ENCODE results near the gene SENP5. TPM values are rescaled to one million over a fixed set of nuclear protein-coding genes. Genes with fewer than 3 reads are reported as not detected.
A peak's percentile ranks its signal among the peaks of the same experiment; 100 is the strongest.

SENP5 gene
- total and polyA plus RNA-seq, 7 donors, result 8.1 to 37.7 (median 21.3) TPM

GRCh38 chr3:196894557-196895295, 27.0 kb downstream of the SENP5 start:
- 94 to 97% (median 95%) methylated on average over 13 of the region's 13 CpGs for WGBS, 3 donors
- intact Hi-C loops (cut with DNase I), result no loop called here
- ATAC-seq (no peak), DNase-seq (no peak)
- H3K27me3 ChIP-seq (ENCODE audit: insufficient read depth in 3 of 3, low read length in 2 of 3), result no peaks in the 10 kb centered on the region
- H3K4me1 ChIP-seq, result peaks cover 9% of the 10 kb centered on the region
- no peaks in the 10 kb centered on the region for H3K9me3 ChIP-seq
- no peak for TF ChIP-seq CTCF (IDR thresholded peaks at IDR 0.05)
- no peak overlapping the region for H3K4me3 ChIP-seq
- no peak overlapping the region for H3K27ac ChIP-seq
- H3K36me3 ChIP-seq (ENCODE audit: insufficient read depth in 1 of 2, low read depth in 1 of 2), result peaks cover 0 to 5% of the 10 kb centered on the region in 2 donors

- Histone ChIP-seq H3K36me3 (ENCODE audit: insufficient read depth in 1 of 2, low read depth in 1 of 2) (peaks cover 0 to 20% of the 10 kb centered on the region in 2 donors), H3K9me3 (no peaks in the 10 kb centered on the region), H3K27ac (no peak overlapping the region), H3K27me3 (ENCODE audit: insufficient read depth in 3 of 3, low read length in 2 of 3) (no peaks in the 10 kb centered on the region), H3K4me1 (no peaks in the 10 kb centered on the region), H3K4me3 (no peak overlapping the region)
- WGBS, 3 donors, result 87 to 95% (median 87%) methylated on average over 6 of the region's 6 CpGs
- TF ChIP-seq CTCF (IDR thresholded peaks at IDR 0.05), result no peak
- ATAC-seq (no peak), DNase-seq (no peak)
- intact Hi-C loops (cut with DNase I), result no loop called here
Observed at GRCh38 chr3:196896229-196896628, 28.5 kb downstream of the SENP5 start.

- Histone ChIP-seq H3K4me1 (no peaks in the 10 kb centered on the region), H3K27me3 (ENCODE audit: insufficient read depth in 3 of 3, low read length in 2 of 3) (no peaks in the 10 kb centered on the region), H3K4me3 (no peak overlapping the region), H3K36me3 (ENCODE audit: insufficient read depth in 1 of 2, low read depth in 1 of 2) (peaks cover 16 to 73% of the 10 kb centered on the region in 2 donors), H3K27ac (no peak overlapping the region), H3K9me3 (no peaks in the 10 kb centered on the region)
- DNase-seq (no peak), ATAC-seq (no peak)
- intact Hi-C loops (cut with DNase I), result no loop called here
- TF ChIP-seq CTCF (IDR thresholded peaks at IDR 0.05), result no peak
- 91 to 97% (median 93%) methylated on average over 1 of the region's 1 CpG for WGBS, 3 donors
Observed at GRCh38 chr3:196901768-196902167, 34.0 kb downstream of the SENP5 start.

- ATAC-seq, result peak in 1 of 4 donors; percentile 27
- H3K4me3 ChIP-seq, result no peak overlapping the region
- peaks cover 16 to 78% of the 10 kb centered on the region in 2 donors for H3K36me3 ChIP-seq (ENCODE audit: insufficient read depth in 1 of 2, low read depth in 1 of 2)
- no peak overlapping the region for H3K27ac ChIP-seq
- no peaks in the 10 kb centered on the region for H3K27me3 ChIP-seq (ENCODE audit: insufficient read depth in 3 of 3, low read length in 2 of 3)
- intact Hi-C loops (cut with DNase I), result no loop called here
- no peaks in the 10 kb centered on the region for H3K4me1 ChIP-seq
- TF ChIP-seq CTCF (IDR thresholded peaks at IDR 0.05), result no peak
- 65 to 85% (median 67%) methylated on average over 1 of the region's 1 CpG for WGBS, 3 donors
- no peak for DNase-seq
- H3K9me3 ChIP-seq, result no peaks in the 10 kb centered on the region
Observed at GRCh38 chr3:196902296-196902695, 34.6 kb downstream of the SENP5 start.

- ATAC-seq, result peak in 3 of 4 donors; percentile 46 to 78 (median 76)
- WGBS, 3 donors, result 25 to 47% (median 40%) methylated on average over 2 of the region's 2 CpGs
- H3K4me1 ChIP-seq, result no peaks in the 10 kb centered on the region
Observed at GRCh38 chr3:196903740-196904139, 36.0 kb downstream of the SENP5 start.

More at GRCh38 chr3:196903740-196904139, 36.0 kb downstream of the SENP5 start:
- DNase-seq, result no peak
- TF ChIP-seq CTCF (IDR thresholded peaks at IDR 0.05), result no peak
- intact Hi-C loops (cut with DNase I), result no loop called here
- no peaks in the 10 kb centered on the region for H3K27me3 ChIP-seq (ENCODE audit: insufficient read depth in 3 of 3, low read length in 2 of 3)
- no peak overlapping the region for H3K4me3 ChIP-seq
- peaks cover 16 to 85% of the 10 kb centered on the region in 2 donors for H3K36me3 ChIP-seq (ENCODE audit: insufficient read depth in 1 of 2, low read depth in 1 of 2)
- no peaks in the 10 kb centered on the region for H3K9me3 ChIP-seq
- peak overlapping the region; percentile 36 for H3K27ac ChIP-seq
